Esophagus muscularis mucosa (tissue), 4 donors: ENCODE data around the gene P2RY2. TPM values are rescaled to one million over a fixed set of nuclear protein-coding genes. Genes with fewer than 3 reads are reported as not detected.

ENCODE experiments used
- DNase-seq: peaks from one replicate; pipeline ENCODE4 v3.0.0-alpha.2; 2017; ENCODE audit errors: extremely low spot score
- H3K27ac ChIP-seq, 4 donors: fragments of 200-600 bp; sonication (generic); replicated peaks in 1 of 4; 1 replicate in 3 of 4; 2 replicates in 1 of 4; pipeline ENCODE4 v1.5.1; 2016 to 2019; ENCODE audit warnings: mild to moderate bottlenecking in 1 of 4
- H3K27me3 ChIP-seq, 4 donors: fragments of 200-600 bp; sonication (generic); one replicate each; pipeline versions ENCODE4 v1.5.1 to v1.6.0; 2016 to 2019
- H3K36me3 ChIP-seq, 4 donors: fragments of 200-600 bp; sonication (generic); one replicate each; pipeline ENCODE4 v1.5.1; 2016 to 2019
- H3K4me1 ChIP-seq, 4 donors: fragments of 200-600 bp; sonication (generic); one replicate each; pipeline ENCODE4 v1.5.1; 2016 to 2019
- H3K4me3 ChIP-seq, 4 donors: fragments of 200-600 bp; sonication (generic); 1 replicate in 2 of 4; 2 replicates in 2 of 4; pipeline ENCODE4 v1.5.1; 2016 to 2019; ENCODE audit warnings: mild to moderate bottlenecking in 4 of 4, moderate library complexity in 1 of 4
- H3K9me3 ChIP-seq, 4 donors: fragments of 200-600 bp; sonication (generic); 1 replicate in 3 of 4; 2 replicates in 1 of 4; pipeline ENCODE4 v1.5.1; 2016 to 2019
- EP300 ChIP-seq: sonication (generic); formaldehyde crosslinking; IDR thresholded peaks from one replicate; pipeline ENCODE4 v1.6.1; 2017; ENCODE audit warnings: antibody characterized with exemption
- POLR2A ChIP-seq: fragments of 450-650 bp; IDR thresholded peaks from one replicate; pipeline ENCODE4 v1.6.1; 2017; ENCODE audit warnings: antibody characterized with exemption, moderate library complexity, mild to moderate bottlenecking, low read depth
- POLR2AphosphoS5 ChIP-seq, 2 donors: sonication (generic); formaldehyde crosslinking; IDR thresholded peaks; one replicate each; pipeline ENCODE4 v1.6.1; 2017; ENCODE audit warnings: antibody characterized with exemption in 2 of 2
- WGBS: methylation state at CpG from one replicate; pipeline ENCODE4 v1.1.5; 2018; 5-methylcytosine and 5-hydroxymethylcytosine counted together
- intact Hi-C: fragments of 100-400 bp; cut with DNase I; formaldehyde crosslinking; loops from one replicate; pipeline ENCODE4 v1.15.1; 2023
- total RNA-seq, 4 donors: library from RNA; depleted of rRNA; stranded (reverse); fragments of >200 nt; gene quantifications; one replicate each; pipeline versions ENCODE4 v1.1.0 to v1.2.1, GENCODE V29; 2016
- TF ChIP-seq, protein P1 (sequence below), 3 experiments: fragments of 200-600 bp in 2 of 3; fragments of 450-650 bp in 1 of 3; sonication (generic) in 2 of 3; IDR thresholded peaks; one replicate each; pipeline ENCODE4 v1.5.1; 2017 to 2019; ENCODE audit warnings: antibody characterized with exemption in 3 of 3, mild to moderate bottlenecking in 2 of 3, moderate library complexity in 1 of 3

The P2RY2 gene
- total RNA-seq, 4 donors from 2014 or later, result 0.32 to 0.83 (median 0.52) TPM; not detected in 1

DNA sequence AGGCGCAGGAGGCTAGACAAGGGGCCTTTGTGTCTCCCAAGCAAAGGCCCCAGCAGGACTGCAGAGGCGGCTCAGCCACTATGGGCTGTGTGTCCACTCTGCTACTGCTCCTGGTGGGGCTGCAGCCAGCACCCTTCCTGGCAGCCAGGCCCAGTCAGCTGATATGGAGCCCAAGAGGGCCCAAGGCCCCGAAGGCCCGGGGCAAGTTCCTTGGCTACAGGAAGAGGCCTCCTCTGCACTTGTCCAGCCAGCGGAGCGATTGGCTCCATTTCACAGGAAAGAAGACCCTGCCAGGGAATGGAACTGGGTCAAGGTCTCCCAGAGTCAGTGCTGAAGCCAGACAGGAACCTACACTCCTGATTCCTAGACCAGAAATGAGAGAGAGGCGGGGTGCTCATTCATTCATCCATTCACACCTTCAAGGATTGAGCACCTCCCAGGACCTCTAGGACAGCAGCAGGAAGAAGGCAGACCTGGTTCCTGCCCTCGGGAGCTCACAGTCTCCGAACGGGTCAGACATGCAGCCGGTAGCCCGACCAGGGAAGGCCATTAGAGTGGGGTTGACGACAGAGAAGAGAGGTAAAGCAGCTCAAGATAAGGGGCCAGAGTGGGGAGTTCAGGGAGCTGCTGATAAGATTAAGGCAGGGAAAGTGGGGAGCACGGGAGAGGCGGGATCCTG is 811 bp upstream of the P2RY2 start:
- no peak for DNase-seq
- Histone ChIP-seq H3K27me3 (peaks cover 0 to 22% (median 0%) of the 10 kb centered on the region in 4 donors), H3K27ac (no peak overlapping the region), H3K36me3 (no peaks in the 10 kb centered on the region), H3K9me3 (no peaks in the 10 kb centered on the region), H3K4me3 (peak overlapping the region in 2 of 4 donors; percentile 55 to 63), H3K4me1 (peaks cover 18 to 21% (median 19%) of the 10 kb centered on the region in 4 donors)
- intact Hi-C loops, result no loop called here
- WGBS, result 81% methylated on average over 15 of the region's 15 CpGs
- TF ChIP-seq POLR2AphosphoS5 (IDR thresholded peaks at IDR 0.05) (no peak), POLR2A (no peak), EP300 (no peak)
- TF ChIP-seq, protein P1, sequence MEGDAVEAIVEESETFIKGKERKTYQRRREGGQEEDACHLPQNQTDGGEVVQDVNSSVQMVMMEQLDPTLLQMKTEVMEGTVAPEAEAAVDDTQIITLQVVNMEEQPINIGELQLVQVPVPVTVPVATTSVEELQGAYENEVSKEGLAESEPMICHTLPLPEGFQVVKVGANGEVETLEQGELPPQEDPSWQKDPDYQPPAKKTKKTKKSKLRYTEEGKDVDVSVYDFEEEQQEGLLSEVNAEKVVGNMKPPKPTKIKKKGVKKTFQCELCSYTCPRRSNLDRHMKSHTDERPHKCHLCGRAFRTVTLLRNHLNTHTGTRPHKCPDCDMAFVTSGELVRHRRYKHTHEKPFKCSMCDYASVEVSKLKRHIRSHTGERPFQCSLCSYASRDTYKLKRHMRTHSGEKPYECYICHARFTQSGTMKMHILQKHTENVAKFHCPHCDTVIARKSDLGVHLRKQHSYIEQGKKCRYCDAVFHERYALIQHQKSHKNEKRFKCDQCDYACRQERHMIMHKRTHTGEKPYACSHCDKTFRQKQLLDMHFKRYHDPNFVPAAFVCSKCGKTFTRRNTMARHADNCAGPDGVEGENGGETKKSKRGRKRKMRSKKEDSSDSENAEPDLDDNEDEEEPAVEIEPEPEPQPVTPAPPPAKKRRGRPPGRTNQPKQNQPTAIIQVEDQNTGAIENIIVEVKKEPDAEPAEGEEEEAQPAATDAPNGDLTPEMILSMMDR (IDR thresholded peaks at IDR 0.05), result no peak

DNA sequence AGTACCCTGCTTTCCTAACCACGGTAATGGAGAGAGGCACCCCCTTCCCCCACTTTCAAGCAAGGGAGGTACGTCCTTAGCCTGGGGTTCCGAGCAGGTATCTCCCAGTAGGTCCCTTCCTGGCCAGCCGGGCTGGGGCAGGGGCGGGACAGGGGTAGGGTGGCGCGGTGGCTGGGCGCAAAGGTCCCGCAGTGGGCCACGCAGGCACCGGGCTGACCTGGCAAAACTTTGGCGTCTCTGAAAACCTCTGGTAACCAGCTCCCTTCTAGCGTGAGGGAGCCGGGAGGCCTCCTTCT is 323 bp upstream of the P2RY2 start:
- H3K4me1 ChIP-seq, result peaks cover 18 to 21% (median 19%) of the 10 kb centered on the region in 4 donors
- no peaks in the 10 kb centered on the region for H3K36me3 ChIP-seq
- peaks cover 0 to 22% (median 0%) of the 10 kb centered on the region in 4 donors for H3K27me3 ChIP-seq
- no peak overlapping the region for H3K27ac ChIP-seq
- TF ChIP-seq POLR2AphosphoS5 (IDR thresholded peaks at IDR 0.05), result no peak
- TF ChIP-seq EP300, result no peak
- no peak for TF ChIP-seq POLR2A
- TF ChIP-seq, protein P1 (IDR thresholded peaks at IDR 0.05), result no peak
- H3K4me3 ChIP-seq, result peak overlapping the region; percentile 55 to 63 (median 58)
- DNase-seq, result no peak
- H3K9me3 ChIP-seq, result no peaks in the 10 kb centered on the region
- WGBS, result 68% methylated on average over 5 of the region's 14 CpGs
- intact Hi-C loops, result no loop called here

DNA sequence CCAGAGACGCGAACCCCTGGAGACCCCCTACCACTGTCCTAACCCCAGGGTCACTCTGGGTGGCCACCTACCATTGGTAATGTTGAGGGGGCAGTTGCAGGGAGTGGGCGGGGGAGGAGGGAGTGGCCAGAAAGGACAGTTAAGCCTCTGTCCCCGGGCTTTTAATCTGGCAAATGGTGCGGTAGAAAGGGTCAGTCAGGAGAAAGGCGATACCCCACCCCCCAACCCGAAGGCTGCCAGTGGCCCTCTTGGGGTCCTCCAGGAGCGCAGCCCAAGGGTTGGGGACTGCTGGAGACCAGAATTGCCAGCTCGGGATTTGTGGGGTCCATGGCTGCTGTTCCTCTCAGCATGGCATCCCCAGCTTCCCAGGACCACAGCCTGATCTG is 742 bp downstream of the P2RY2 start:
- no peak overlapping the region for H3K27ac ChIP-seq
- WGBS, result 49% methylated on average over 9 of the region's 9 CpGs
- peaks cover 0 to 22% (median 0%) of the 10 kb centered on the region in 4 donors for H3K27me3 ChIP-seq
- no peak for TF ChIP-seq POLR2AphosphoS5 (IDR thresholded peaks at IDR 0.05)
- TF ChIP-seq, protein P1 (IDR thresholded peaks at IDR 0.05), result no peak
- TF ChIP-seq EP300, result no peak
- DNase-seq, result no peak
- H3K4me3 ChIP-seq, result peak overlapping the region; percentile 55 to 63 (median 58)
- peaks cover 18 to 21% (median 19%) of the 10 kb centered on the region in 4 donors for H3K4me1 ChIP-seq
- H3K9me3 ChIP-seq, result no peaks in the 10 kb centered on the region
- intact Hi-C loops, result no loop called here
- H3K36me3 ChIP-seq, result no peaks in the 10 kb centered on the region

DNA sequence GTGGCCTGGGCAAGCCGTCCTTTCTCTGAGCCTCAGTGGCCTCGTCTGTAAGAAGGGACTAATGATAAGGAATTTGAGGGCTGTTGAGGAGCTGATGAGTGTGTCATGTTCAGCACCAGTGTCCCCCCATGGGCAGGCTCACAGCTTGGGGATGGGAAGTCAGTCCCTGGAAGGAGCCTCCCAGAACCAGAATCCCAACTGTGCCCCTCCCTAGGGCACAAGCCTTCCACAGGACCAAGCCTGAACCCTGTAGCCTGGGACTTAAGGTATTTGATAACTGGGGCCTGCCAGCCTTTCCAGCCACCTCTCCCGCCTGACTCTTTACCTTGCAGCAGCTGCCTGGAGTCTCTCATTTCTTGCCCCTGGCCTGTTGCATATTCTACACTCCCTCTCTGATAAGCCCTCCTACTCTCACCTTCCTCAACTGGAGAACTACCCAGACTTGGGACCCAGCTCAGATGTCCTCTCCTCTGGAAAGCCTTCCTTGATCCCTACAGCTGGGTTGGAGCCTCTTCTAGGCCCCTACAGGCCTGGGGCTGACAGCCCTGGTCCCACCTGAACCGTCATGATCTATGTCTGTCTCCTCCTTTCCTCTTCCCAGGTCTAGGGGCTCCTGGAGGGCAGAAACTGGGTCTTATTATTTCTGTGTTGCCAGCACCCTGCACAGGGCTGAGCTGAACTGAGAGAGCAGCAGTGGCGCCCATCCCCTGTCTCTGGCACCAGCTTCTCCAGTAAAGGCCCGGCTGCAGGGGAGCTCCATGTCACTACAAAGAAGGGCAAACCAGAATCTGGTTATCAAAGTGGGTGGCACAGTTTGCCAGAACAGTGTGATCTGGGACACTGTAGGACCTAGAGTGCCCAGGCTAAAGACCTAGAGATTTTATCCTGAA is 1.6 kb downstream of the P2RY2 start:
- H3K36me3 ChIP-seq, result no peaks in the 10 kb centered on the region
- WGBS, result 95% methylated on average over 4 of the region's 6 CpGs
- no peaks in the 10 kb centered on the region for H3K9me3 ChIP-seq
- H3K4me1 ChIP-seq, result peaks cover 18 to 21% (median 19%) of the 10 kb centered on the region in 4 donors
- intact Hi-C loops, result no loop called here
- TF ChIP-seq POLR2AphosphoS5 (IDR thresholded peaks at IDR 0.05) (no peak), POLR2A (no peak), EP300 (no peak)
- TF ChIP-seq, protein P1 (IDR thresholded peaks at IDR 0.05), result no peak
- H3K27ac ChIP-seq, result no peak overlapping the region
- no peak overlapping the region for H3K4me3 ChIP-seq
- peaks cover 0 to 22% (median 0%) of the 10 kb centered on the region in 4 donors for H3K27me3 ChIP-seq
- DNase-seq, result no peak
